ENCODE results near the gene TNFAIP1. TPM values are rescaled to one million over a fixed set of nuclear protein-coding genes. Genes with fewer than 3 reads are reported as not detected.
A peak's percentile ranks its signal among the peaks of the same experiment; 100 is the strongest.

The TNFAIP1 gene
- total and polyA plus RNA-seq, 9 donors = 13.4 to 37.9 (median 31.5) TPM

- no peaks in the 10 kb centered on the region for H3K4me1 ChIP-seq (ENCODE audit: insufficient read depth)
- WGBS, 3 donors = 84 to 90% (median 86%) methylated on average over 6 of the region's 6 CpGs
- no peaks in the 10 kb centered on the region for H3K27me3 ChIP-seq
- H3K27ac ChIP-seq = no peak overlapping the region
- no peaks in the 10 kb centered on the region for H3K36me3 ChIP-seq
- peak in 1 of 5 donors; percentile 23 for DNase-seq
- no peak overlapping the region for H3K4me3 ChIP-seq
- TF ChIP-seq, protein P1, sequence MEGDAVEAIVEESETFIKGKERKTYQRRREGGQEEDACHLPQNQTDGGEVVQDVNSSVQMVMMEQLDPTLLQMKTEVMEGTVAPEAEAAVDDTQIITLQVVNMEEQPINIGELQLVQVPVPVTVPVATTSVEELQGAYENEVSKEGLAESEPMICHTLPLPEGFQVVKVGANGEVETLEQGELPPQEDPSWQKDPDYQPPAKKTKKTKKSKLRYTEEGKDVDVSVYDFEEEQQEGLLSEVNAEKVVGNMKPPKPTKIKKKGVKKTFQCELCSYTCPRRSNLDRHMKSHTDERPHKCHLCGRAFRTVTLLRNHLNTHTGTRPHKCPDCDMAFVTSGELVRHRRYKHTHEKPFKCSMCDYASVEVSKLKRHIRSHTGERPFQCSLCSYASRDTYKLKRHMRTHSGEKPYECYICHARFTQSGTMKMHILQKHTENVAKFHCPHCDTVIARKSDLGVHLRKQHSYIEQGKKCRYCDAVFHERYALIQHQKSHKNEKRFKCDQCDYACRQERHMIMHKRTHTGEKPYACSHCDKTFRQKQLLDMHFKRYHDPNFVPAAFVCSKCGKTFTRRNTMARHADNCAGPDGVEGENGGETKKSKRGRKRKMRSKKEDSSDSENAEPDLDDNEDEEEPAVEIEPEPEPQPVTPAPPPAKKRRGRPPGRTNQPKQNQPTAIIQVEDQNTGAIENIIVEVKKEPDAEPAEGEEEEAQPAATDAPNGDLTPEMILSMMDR (IDR thresholded peaks at IDR 0.05) = no peak
- no peak for TF ChIP-seq EP300 (IDR thresholded peaks at IDR 0.05)
- no peak for TF ChIP-seq POLR2A (IDR thresholded peaks at IDR 0.05)
- intact Hi-C loops (cut with DNase I) = no loop called here
- no peaks in the 10 kb centered on the region for H3K9me3 ChIP-seq
These were observed 60.4 kb downstream of the TNFAIP1 start for GRCh38 chr17:28395968-28396367.

Small RNA genes lying within 50 kb of the gene (microRNA-seq; reads per million reads assigned to microRNA genes)
- gene MIR4723 = 0.36 to 1.1 (median 0.75) reads per million in 3 donors

Other genes with a start within 250 kb of the TNFAIP1 start
- gene TMEM97, start 16.6 kb upstream of the TNFAIP1 start, total RNA-seq = 10 to 100 TPM; 18.7 to 74.4 (median 26.0) TPM
- gene TMEM97, start 16.6 kb upstream of the TNFAIP1 start, polyA plus RNA-seq = 10 to 100 TPM; 20.3 to 93.0 TPM
- gene IFT20, start 289 bp upstream of the TNFAIP1 start, total RNA-seq = 10 to 100 TPM; 20.2 to 49.2 (median 24.3) TPM
- gene IFT20, start 289 bp upstream of the TNFAIP1 start, polyA plus RNA-seq = 10 to 100 TPM; 39.4 to 44.3 TPM
- gene POLDIP2, start 21.8 kb downstream of the TNFAIP1 start, total RNA-seq = 10 to 100 TPM; 37.4 to 82.6 (median 59.6) TPM
- 100 to 1,000 TPM in 1 of 2 donors, 10 to 100 TPM in 1; 43.4 to 110 TPM for gene POLDIP2, start 21.8 kb downstream of the TNFAIP1 start, polyA plus RNA-seq
- not detected for gene SEBOX, start 29.4 kb downstream of the TNFAIP1 start, total RNA-seq
- not detected for gene SEBOX, start 29.4 kb downstream of the TNFAIP1 start, polyA plus RNA-seq
- 1 to 10 TPM in 5 of 7 donors, under 1 TPM in 1, not detected in 1; 0.25 to 5.9 (median 4.1) TPM for gene VTN, start 34.5 kb downstream of the TNFAIP1 start, total RNA-seq
- 10 to 100 TPM in 1 of 2 donors, 1 to 10 TPM in 1; 1.5 to 20.5 TPM for gene VTN, start 34.5 kb downstream of the TNFAIP1 start, polyA plus RNA-seq
- gene SARM1, start 35.9 kb downstream of the TNFAIP1 start, total RNA-seq = 10 to 100 TPM in 6 of 7 donors, 1 to 10 TPM in 1; 7.4 to 21.5 (median 16.5) TPM
- 10 to 100 TPM in 1 of 2 donors, 1 to 10 TPM in 1; 9.0 to 12.4 TPM for gene SARM1, start 35.9 kb downstream of the TNFAIP1 start, polyA plus RNA-seq
- gene SLC46A1, start 70.5 kb downstream of the TNFAIP1 start, total RNA-seq = 10 to 100 TPM in 5 of 7 donors, 1 to 10 TPM in 2; 5.0 to 13.6 (median 12.2) TPM
- gene SLC46A1, start 70.5 kb downstream of the TNFAIP1 start, polyA plus RNA-seq = 10 to 100 TPM in 1 of 2 donors, 1 to 10 TPM in 1; 4.0 to 32.2 TPM
- under 1 TPM in 1 of 7 donors, not detected in 6; 0.95 TPM for gene SLC13A2, start 137.9 kb downstream of the TNFAIP1 start, total RNA-seq
- not detected for gene SLC13A2, start 137.9 kb downstream of the TNFAIP1 start, polyA plus RNA-seq
- gene FOXN1, start 170.6 kb downstream of the TNFAIP1 start, total RNA-seq = not detected
- gene FOXN1, start 170.6 kb downstream of the TNFAIP1 start, polyA plus RNA-seq = not detected
- 10 to 100 TPM; 14.4 to 27.3 (median 19.5) TPM for gene UNC119, start 216.9 kb downstream of the TNFAIP1 start, total RNA-seq
- gene UNC119, start 216.9 kb downstream of the TNFAIP1 start, polyA plus RNA-seq = 10 to 100 TPM; 18.6 to 19.3 TPM
- gene PIGS, start 235.8 kb downstream of the TNFAIP1 start, total RNA-seq = 10 to 100 TPM; 16.1 to 42.2 (median 33.5) TPM
- 10 to 100 TPM; 26.6 to 64.8 TPM for gene PIGS, start 235.8 kb downstream of the TNFAIP1 start, polyA plus RNA-seq
- 10 to 100 TPM; 17.1 to 71.5 (median 28.4) TPM for gene ALDOC, start 241.1 kb downstream of the TNFAIP1 start, total RNA-seq
- 10 to 100 TPM; 25.4 to 39.1 TPM for gene ALDOC, start 241.1 kb downstream of the TNFAIP1 start, polyA plus RNA-seq